Stimulated activated CD8-positive, alpha-beta memory T cell treated with anti-CD3 and anti-CD28 coated beads, Interleukin-4, amount 100 ng/mL, for 48 hours (primary cell): ENCODE measurements around the gene SOWAHA.

ENCODE experiments used
- DNase-seq: peaks from one replicate; pipeline ENCODE4 v3.0.0-alpha.2; 2020

Gene SOWAHA

GRCh38 chr5:132856011-132856410 is 42.9 kb downstream of the SOWAHA start:
- DNase-seq = no peak

DNA sequence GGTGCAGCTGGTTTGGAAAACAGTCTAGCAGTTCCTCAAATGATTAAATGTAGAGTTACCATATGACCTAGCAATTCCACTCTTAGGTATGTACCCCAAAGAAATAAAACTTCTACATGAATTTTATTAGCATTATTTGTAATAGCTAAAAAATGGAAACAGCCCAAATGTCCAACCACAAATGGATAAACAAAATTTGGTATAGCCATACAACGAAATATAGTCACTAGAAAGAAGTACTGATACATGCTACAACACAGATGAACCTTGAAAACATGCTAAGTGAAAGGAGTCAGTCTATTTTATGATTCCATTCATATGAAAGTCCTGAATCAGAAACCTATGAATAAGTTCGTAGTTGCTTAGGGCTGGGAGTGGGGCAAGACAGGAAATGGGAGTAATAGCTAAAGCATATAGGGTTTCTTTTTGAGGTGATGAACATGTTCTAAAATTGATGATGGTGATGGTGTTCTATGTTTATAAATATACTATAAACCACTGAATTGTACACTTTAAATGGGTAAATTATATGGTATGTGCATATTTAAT is 46.9 kb downstream of the SOWAHA start:
- DNase-seq = no peak

GRCh38 chr5:132860742-132861141 is 47.6 kb downstream of the SOWAHA start:
- no peak for DNase-seq

DNA sequence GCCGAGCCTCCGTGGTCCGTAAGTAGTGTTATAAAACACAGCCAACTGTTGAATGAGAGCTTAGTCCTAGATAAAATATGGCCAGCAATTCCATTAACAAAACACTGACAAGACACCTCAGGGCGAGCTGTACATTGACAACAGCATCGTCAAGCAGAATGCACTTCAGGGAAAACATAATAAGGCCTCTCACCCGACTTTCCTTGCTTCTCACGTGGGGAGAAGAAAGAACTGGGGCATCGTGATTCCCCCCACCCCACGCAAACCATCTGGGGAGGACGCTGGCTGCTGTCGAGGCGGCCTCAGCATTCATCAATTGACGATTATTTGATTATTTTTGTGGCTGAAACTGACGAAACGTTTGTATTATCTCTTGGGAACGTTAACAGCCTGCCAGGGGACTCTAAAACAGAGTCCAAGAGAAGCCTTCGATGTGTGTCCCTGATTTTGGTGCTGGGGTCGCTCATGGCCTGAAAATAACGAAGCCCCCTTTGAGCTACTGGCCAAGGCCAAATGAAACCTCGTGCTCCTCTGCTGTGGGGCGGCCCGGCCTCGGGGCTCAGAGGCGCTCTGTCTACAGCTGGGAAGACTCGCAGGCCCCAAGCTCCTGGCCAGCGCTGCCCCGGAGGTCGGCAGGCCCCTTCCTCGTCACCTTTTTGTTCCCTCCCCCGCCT is 52.7 kb downstream of the SOWAHA start:
- DNase-seq = no peak
